Left renal pelvis (tissue), 4 donors: Measurements from ENCODE around the gene FXN. TPM values are rescaled to one million over a fixed set of nuclear protein-coding genes. Genes with fewer than 3 reads are reported as not detected.

Experiments
- DNase-seq, 4 donors: peaks; one replicate each; pipeline ENCODE4 v3.0.0-alpha.2; 2013; ENCODE audit warnings: low read depth in 4 of 4, low spot score in 3 of 4
- polyA plus RNA-seq, 4 donors: library from polyadenylated mRNA; unstranded; fragments of 120-200 nt; gene quantifications; one replicate each; pipeline ENCODE4 v1.2.1, GENCODE V29; 2013; ENCODE audit not compliant: insufficient read length in 4 of 4

FXN gene
- polyA plus RNA-seq, 4 donors = 17.7 to 26.0 (median 21.5) TPM

- DNase-seq = no peak
Measured at GRCh38 chr9:69062195-69062594, 26.6 kb downstream of the FXN start.

GRCh38 chr9:69063839-69064238, 28.3 kb downstream of the FXN start:
- no peak for DNase-seq

- DNase-seq = no peak
Measured at GRCh38 chr9:69065660-69066059, 30.1 kb downstream of the FXN start.

- no peak for DNase-seq
Measured at GRCh38 chr9:69066955-69067354, 31.4 kb downstream of the FXN start.

- no peak for DNase-seq
Measured at GRCh38 chr9:69070201-69070600, 34.6 kb downstream of the FXN start.

- no peak for DNase-seq
Measured at GRCh38 chr9:69071059-69071458, 35.5 kb downstream of the FXN start.

GRCh38 chr9:69073103-69073502, 37.6 kb downstream of the FXN start:
- DNase-seq = no peak

- DNase-seq = no peak
Measured at GRCh38 chr9:69074801-69075200, 39.2 kb downstream of the FXN start.

GRCh38 chr9:69076550-69076949, 41.0 kb downstream of the FXN start:
- no peak for DNase-seq

GRCh38 chr9:69078069-69078468, 42.5 kb downstream of the FXN start:
- DNase-seq = no peak

- no peak for DNase-seq
Measured at GRCh38 chr9:69078581-69078980, 43.0 kb downstream of the FXN start.

- DNase-seq = no peak
Measured at GRCh38 chr9:69079186-69079585, 43.6 kb downstream of the FXN start.

- no peak for DNase-seq
Measured at GRCh38 chr9:69081261-69081660, 45.7 kb downstream of the FXN start.

GRCh38 chr9:69083321-69083720, 47.8 kb downstream of the FXN start:
- DNase-seq = no peak

GRCh38 chr9:69085569-69086283, 50.2 kb downstream of the FXN start:
- DNase-seq = no peak

- DNase-seq = no peak
Measured at GRCh38 chr9:69086312-69086711, 50.8 kb downstream of the FXN start.

- no peak for DNase-seq
Measured at GRCh38 chr9:69086769-69087168, 51.2 kb downstream of the FXN start.

- no peak for DNase-seq
Measured at GRCh38 chr9:69089082-69089481, 53.5 kb downstream of the FXN start.

- DNase-seq = no peak
Measured at GRCh38 chr9:69089491-69089890, 53.9 kb downstream of the FXN start.

- DNase-seq = no peak
Measured at GRCh38 chr9:69090140-69090750, 54.7 kb downstream of the FXN start.

GRCh38 chr9:69090946-69091345, 55.4 kb downstream of the FXN start:
- DNase-seq = no peak

- no peak for DNase-seq
Measured at GRCh38 chr9:69093471-69094103, 58.0 kb downstream of the FXN start.
